ENCODE measurements around the gene LITAFD.
"Not testable (repeated sequence)": the region's sequence is repeated elsewhere in the genome, so short reads cannot be mapped to it uniquely, and the experiment has no call there.

LITAFD gene

GRCh38 chr16:8882041-8882617 lies at the start of gene LITAFD:
TSS of gene LITAFD (plus strand) at chr16:8882351. CDS start at chr16:8884356, 2,005 bp downstream.
- no peak for DNase-seq

DNA sequence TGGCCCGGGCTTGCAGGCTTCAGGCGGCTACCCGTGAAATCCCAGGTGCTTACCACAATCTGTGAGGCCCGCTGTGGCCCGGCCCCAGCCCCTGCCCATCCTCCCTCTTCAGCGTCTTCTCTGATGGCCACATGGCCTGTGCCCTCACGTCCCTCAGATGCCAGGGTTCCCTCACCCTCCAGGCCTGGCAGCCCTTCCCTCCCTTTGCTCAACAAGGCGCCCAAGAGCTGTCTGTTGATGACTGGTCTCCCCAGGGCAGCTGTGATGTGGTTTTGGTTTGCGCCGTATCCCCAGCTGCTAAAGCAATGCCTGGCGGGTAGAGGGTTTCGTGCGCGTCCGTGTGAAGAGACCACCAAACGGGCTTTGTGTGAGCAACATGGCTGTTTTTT lies 49.4 kb upstream of the LITAFD start:
- DNase-seq = no peak

- not testable (repeated sequence) for DNase-seq
Measured at GRCh38 chr16:8836797-8837196, 45.4 kb upstream of the LITAFD start.

GRCh38 chr16:8837594-8837993 lies 44.6 kb upstream of the LITAFD start:
- DNase-seq = not testable (repeated sequence)

DNA sequence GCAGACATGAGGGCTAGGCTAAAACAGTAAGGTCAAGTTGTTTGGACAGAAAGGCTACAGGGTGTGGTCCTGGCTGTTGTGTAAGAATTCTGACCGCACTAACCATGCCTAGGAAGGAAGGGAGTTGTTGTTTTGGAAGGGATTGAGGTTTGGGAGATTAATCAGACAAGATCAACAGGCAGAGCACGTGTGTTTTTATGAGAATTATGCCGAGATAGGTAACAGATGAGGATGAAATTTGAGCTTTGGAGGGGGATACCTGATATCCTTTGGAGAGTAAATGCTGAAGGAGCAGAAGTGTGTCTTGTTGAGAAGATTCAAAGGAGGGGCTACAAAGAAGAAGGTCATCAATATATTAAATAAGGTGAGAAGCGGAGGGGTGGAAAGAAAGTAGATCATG lies 40.1 kb upstream of the LITAFD start:
- DNase-seq = not testable (repeated sequence)

DNA sequence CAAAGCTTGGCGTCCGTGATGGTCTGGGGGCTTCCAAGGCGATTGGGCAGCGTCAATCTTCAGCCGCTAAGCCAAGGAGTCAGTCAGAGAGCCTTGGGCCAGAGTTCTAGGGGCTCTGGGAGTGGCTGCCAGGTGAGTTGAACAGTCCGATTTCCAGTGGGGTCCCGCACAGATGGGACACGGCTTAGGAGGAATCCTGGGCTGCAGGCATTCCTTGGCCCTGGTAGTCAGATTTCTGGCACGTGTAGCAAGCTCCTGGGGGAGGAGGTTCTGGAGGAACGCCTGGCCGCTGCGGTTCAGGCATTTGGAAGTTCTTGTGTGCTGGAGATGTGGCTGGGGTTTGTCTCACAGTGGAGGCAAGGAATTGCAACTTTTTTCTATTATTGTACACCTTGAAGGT lies 38.9 kb upstream of the LITAFD start:
- not testable (repeated sequence) for DNase-seq

- DNase-seq = no peak
Measured at GRCh38 chr16:8845699-8846298, 36.4 kb upstream of the LITAFD start.

GRCh38 chr16:8846401-8846932 lies 35.7 kb upstream of the LITAFD start:
- DNase-seq = no peak

DNA sequence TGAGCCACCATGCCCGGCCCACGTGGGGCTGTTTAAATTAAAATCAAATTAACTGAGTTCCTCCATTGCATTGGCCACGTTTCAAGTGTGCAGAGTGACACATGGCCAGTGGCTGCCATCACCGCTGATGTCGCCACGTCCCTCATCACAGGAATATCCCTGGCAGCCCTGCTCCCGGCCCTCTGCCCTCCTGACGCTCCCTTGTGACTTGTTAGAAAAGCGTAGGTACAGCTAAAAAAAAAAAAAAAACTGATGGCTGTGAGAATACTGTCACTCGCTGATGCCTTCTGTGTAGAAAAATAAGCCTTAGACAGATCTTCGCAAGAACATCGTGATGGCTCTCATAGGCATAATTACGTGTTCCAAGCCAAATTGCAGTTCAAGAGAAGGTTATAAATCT lies 35.0 kb upstream of the LITAFD start:
- DNase-seq = no peak

GRCh38 chr16:8847623-8848022 lies 34.5 kb upstream of the LITAFD start:
- no peak for DNase-seq

GRCh38 chr16:8848231-8848938 lies 33.8 kb upstream of the LITAFD start:
- DNase-seq = no peak

- no peak for DNase-seq
Measured at GRCh38 chr16:8848939-8849391, 33.2 kb upstream of the LITAFD start.

DNA sequence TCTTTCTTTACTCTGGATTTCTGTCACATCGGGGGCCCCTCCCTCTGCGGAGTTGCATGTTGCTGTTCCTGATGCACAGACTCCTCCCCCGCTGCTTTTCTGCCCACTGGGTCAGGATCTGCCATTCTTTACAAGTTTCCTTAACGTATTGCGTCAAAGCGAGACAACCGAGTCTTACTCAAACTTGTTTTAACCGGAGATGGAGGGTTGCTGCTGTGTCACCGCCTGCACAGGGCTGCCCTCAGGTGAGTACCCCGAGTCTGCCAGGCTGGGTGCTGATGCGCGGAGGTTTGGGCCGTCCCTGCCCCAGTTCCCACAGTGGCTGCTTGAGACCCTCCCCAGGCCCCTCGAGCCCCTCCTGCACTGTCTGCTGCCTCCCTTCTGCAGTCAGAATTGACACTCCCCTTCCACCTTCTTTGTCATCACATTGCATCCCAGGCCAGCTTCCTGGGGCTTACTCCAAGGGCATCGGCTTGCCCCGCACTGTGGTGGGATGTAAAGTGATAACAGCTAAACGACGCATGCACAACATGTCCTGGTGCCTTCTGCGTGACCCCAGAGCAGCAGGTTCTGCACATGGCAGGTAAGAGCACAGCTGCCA lies 32.6 kb upstream of the LITAFD start:
- DNase-seq = no peak

- peak; percentile 50 for DNase-seq
Measured at GRCh38 chr16:8850279-8850885, 31.8 kb upstream of the LITAFD start.

GRCh38 chr16:8851761-8852403 lies 30.3 kb upstream of the LITAFD start:
- DNase-seq = no peak

DNA sequence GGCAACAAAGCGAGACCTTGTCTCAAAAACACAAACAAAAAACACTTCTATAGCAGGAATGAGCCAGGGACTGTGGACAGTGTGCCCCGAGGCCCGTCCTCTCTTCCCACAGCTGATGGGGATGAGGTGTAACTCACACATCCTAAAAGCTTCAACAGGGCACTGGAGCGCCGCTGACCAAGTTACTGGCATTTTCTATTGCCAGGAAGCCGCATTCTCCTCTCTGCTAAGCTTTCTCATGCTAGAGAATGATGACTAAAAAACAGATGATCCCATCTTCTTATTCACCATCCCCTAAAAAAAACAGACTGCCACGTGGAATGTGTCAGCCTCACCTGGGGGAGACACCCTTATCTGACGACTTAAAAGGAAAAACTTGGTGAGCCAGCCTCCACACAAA lies 29.6 kb upstream of the LITAFD start:
- no peak for DNase-seq

GRCh38 chr16:8853150-8853549 lies 29.0 kb upstream of the LITAFD start:
- DNase-seq = no peak

GRCh38 chr16:8853611-8854010 lies 28.5 kb upstream of the LITAFD start:
- no peak for DNase-seq

- DNase-seq = no peak
Measured at GRCh38 chr16:8854298-8854948, 27.7 kb upstream of the LITAFD start.

GRCh38 chr16:8855051-8855786 lies 26.9 kb upstream of the LITAFD start:
- DNase-seq = no peak

DNA sequence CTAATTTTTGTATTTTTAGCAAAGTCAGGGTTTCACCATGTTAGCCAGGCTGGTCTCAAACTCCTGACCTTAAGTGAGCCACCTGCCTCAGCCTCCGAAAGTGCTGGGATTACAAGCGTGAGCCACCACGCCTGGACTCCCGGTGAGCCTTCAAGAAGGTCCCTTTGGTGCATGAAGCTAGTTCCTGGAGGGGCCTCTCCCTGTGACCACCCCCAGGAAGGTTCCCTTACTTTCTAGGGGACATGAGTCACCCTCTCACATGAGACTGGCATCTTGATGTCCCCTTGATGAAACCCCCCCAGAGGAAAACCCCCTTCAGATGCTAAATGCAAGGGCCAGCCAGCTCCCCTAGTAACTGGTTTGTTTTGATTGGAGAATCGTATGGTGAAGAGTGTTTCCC lies 26.2 kb upstream of the LITAFD start:
- DNase-seq = no peak

Measured in KG1 (cell line).